ENCODE measurements around the gene BCL3.

BCL3 gene

GRCh38 chr19:44741841-44742329 is 6.6 kb upstream of the BCL3 start:
- DNase-seq (ENCODE audit: low read depth in 2 of 2): no peak

GRCh38 chr19:44742330-44743061 is 6.0 kb upstream of the BCL3 start:
- no peak for DNase-seq (ENCODE audit: low read depth in 2 of 2)

- DNase-seq (ENCODE audit: low read depth in 2 of 2): no peak
Observed at GRCh38 chr19:44744871-44745332, 3.6 kb upstream of the BCL3 start.

- no peak for DNase-seq (ENCODE audit: low read depth in 2 of 2)
Observed at GRCh38 chr19:44745341-44745831, 3.1 kb upstream of the BCL3 start.

- DNase-seq (ENCODE audit: low read depth in 2 of 2): no peak
Observed at GRCh38 chr19:44745887-44746600, 2.5 kb upstream of the BCL3 start.

- no peak for DNase-seq (ENCODE audit: low read depth in 2 of 2)
Observed at GRCh38 chr19:44746616-44746945, 1.9 kb upstream of the BCL3 start.

- DNase-seq (ENCODE audit: low read depth in 2 of 2): peak; percentile 81 to 92
Observed at GRCh38 chr19:44746946-44747738, 1.4 kb upstream of the BCL3 start.

GRCh38 chr19:44747739-44748425 is 626 bp upstream of the BCL3 start:
- DNase-seq (ENCODE audit: low read depth in 2 of 2): no peak

GRCh38 chr19:44749292-44749691 is 784 bp downstream of the BCL3 start:
- no peak for DNase-seq (ENCODE audit: low read depth in 2 of 2)

- DNase-seq (ENCODE audit: low read depth in 2 of 2): no peak
Observed at GRCh38 chr19:44749994-44750393, 1.5 kb downstream of the BCL3 start.

GRCh38 chr19:44752123-44752815 is 3.8 kb downstream of the BCL3 start:
- DNase-seq (ENCODE audit: low read depth in 2 of 2): no peak

GRCh38 chr19:44752816-44753625 is 4.5 kb downstream of the BCL3 start:
- peak; percentile 85 to 89 for DNase-seq (ENCODE audit: low read depth in 2 of 2)

GRCh38 chr19:44753626-44753931 is 5.1 kb downstream of the BCL3 start:
- no peak for DNase-seq (ENCODE audit: low read depth in 2 of 2)

GRCh38 chr19:44753932-44754749 is 5.6 kb downstream of the BCL3 start:
- peak; percentile 42 to 57 for DNase-seq (ENCODE audit: low read depth in 2 of 2)

- DNase-seq (ENCODE audit: low read depth in 2 of 2): no peak
Observed at GRCh38 chr19:44754750-44755080, 6.2 kb downstream of the BCL3 start.

- DNase-seq (ENCODE audit: low read depth in 2 of 2): no peak
Observed at GRCh38 chr19:44755219-44755618, 6.7 kb downstream of the BCL3 start.

- DNase-seq (ENCODE audit: low read depth in 2 of 2): no peak
Observed at GRCh38 chr19:44756089-44756562, 7.6 kb downstream of the BCL3 start.

GRCh38 chr19:44757057-44757734 is 8.7 kb downstream of the BCL3 start:
- DNase-seq (ENCODE audit: low read depth in 2 of 2): no peak
